HG03342 (cell line): ENCODE results near the gene SPATA18.
"Not testable (repeated sequence)": the region's sequence is repeated elsewhere in the genome, so short reads cannot be mapped to it uniquely, and the experiment has no call there.

Experiments used
- ATAC-seq: cut with Tn5 transposase; IDR thresholded peaks from one replicate; pipeline ENCODE4 v1.9.1; 2021; ENCODE audit warnings: mild to moderate bottlenecking, moderate library complexity; ENCODE audit not compliant: unreplicated experiment

The SPATA18 gene

DNA sequence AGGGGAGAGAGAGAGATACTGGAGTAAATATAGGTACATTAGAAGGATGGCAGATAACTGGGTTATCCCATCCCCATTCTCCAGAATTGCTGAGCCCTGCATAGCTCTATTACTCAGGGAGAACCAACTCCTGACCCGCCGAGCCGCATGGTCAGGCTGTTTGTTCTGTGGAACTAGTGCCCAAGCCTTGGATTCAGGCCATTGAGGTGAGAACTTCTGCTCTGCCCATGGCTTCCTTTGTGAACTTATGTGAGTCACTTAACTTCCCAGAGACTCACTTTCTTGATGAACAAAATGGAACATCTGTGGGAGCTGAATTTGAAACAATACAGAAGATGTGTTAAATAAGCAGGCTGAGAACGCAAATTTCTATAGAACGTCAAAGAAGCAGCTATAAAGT, 54.2 kb downstream of the SPATA18 start:
- ATAC-seq: no peak

DNA sequence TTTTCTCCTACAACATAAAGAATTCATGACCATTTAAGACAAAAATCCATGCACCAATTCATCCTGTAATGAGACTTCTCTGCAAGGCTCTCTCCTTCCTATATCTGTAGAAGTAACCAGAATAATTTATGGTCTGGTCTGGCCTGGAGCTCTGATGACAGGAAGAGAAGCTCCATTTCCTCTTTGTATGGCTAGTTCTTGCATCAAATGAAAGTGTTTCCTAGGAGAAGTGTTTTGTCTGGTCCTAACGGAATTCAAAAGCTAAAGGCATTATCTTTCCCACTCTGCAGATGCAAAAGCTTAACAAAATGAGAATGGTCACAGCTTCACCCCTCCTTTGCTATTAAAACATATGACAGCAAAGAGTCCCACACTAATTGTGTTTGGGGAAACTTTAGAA, 55.1 kb downstream of the SPATA18 start:
- ATAC-seq: no peak

DNA sequence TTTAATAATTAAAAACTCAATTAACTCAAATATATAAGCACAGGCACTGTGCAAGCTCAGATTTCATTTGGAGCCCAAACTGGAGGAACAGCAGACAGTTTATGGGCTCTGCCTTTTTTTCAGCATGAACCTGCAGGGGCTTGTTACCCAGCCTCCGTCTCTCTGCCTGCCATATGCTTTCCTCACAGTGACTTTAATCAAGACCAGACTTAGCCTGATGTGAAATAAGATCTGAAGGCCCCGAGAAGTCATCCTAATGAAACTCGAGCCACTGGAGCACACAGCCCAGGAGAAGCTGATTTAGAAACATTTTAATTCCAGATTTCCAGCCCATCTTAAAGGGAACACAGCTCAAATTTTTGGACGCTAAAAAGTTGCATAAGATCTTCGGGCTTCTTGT, 55.6 kb downstream of the SPATA18 start:
- ATAC-seq: no peak

DNA sequence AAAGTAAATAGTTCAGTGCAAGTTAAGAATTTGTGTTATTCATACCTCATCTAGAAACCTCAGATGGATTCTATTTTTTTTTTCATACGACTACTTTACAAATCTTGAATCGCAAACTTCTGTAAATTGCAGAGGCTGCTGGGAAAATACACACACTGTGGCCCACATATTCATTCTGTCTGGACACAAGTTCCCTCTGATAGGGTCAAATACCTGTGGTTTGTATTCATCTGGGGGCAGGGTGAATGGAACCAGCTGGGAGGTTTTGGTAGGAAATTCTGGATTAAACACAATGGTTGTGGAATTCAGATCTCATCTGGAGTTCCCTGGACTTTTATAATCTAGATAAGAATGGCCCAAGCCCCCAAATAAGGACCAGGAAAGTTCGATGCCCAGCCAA, 56.2 kb downstream of the SPATA18 start:
- no peak for ATAC-seq

DNA sequence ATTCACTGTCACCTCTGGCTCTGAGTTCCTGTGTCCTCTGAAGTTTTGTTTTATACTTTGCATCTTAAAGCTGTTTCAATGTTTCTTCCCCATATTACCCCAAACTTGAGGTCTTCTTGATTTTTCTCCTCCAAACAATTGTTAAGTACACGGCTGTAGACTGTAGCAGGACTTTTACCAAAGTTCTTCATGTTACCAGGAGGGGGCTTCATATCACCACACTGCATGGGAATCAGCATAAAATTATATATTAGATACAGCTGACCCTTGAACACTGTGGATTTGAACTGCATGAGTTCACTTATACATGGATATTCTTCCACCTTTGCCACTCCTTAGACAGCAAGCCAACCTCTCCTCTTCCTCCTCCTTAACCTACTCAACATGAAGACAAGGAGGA, 56.6 kb downstream of the SPATA18 start:
- ATAC-seq: no peak

DNA sequence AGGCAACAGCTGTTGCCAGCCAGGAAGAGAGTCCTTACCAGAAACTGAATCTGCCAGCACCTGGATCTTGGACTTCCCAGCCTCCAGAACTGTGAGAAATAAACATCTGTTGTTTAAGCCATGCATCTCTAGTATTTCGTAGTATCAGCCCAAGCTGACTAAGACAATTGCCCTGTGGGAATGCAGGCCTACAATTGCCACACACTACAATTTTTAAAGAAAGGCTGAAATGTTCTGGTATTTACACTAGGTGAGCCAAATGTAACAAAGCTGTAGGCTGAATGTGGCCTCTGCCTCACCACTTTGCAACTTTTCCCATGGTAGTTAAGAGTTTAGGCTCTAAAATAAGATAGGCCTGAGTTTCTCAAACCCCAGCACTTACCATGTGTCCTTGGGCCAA, 59.1 kb downstream of the SPATA18 start:
- ATAC-seq: no peak

DNA sequence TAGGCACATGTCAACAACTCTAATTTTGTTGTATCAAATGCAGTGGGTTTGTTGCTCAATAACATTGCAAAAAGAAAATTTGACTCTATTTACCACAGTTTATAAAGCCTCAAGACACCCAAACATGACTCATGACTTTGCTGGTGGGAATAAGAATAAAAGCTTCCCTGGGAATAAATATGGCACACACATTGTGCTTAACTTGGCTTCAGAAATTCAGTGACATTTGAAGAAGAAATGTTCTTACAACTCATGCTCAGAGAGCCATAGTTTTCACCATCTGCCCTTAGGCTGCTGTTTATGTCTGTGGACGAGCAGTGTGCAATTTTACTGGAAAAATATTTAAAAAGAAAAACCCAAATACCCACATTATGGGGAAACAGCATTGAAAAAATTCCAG, 60.9 kb downstream of the SPATA18 start:
- no peak for ATAC-seq

DNA sequence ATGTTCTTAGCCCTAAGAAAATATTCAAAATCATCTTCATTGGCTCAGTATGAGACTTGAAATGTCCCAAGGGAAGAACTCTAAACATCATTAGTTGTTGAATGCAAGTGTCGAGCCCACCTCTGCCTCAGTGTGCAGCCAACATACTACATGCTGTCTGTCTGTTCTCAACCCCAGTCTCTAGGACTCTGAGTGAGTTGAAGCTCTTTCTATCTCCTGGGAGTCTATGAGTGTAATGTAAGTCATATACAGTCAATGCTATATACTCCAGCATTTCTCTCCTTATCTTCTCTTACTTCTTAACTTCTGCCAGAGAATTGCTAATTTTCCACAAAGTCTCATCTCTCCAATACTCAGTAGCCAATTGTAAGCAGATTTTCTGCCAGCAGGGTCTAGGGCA, 61.3 kb downstream of the SPATA18 start:
- no peak for ATAC-seq

DNA sequence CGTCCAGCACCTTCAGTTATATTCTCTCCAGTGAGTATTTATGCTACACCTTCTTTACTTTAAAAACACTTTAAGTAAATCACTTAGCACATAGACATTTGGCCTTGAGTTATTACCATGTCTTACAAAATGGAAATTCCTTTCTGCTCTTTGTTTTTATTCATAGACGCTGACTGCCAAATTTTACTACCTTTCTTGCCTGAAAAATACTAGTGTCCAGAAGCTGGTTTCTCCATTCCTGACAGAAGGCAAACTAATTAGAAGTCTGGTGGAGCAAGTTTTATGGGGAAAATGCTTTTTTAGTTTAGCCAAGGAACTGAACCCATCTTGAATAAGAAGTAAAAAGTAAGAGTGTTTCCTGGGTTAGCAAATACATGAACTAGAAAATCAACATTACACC, 65.5 kb downstream of the SPATA18 start:
- no peak for ATAC-seq

DNA sequence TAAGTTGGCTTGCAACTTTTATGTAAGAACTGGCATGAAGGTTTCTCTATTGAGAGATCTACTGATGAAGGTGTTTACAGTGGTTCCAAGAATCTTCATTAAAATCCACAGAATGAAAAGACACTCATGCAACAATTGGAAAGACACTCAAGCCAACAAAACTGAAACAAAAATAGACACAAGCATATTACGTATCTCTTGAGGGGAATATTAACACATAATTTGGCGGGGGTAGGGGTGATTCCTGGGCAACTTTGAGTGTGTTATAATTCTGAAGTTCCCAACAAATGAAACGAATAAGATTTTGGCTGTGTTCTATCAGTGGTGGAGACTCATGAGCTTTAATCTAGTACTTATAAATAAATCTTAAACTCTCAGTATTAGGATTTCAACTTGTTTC, 75.1 kb downstream of the SPATA18 start:
- no peak for ATAC-seq

DNA sequence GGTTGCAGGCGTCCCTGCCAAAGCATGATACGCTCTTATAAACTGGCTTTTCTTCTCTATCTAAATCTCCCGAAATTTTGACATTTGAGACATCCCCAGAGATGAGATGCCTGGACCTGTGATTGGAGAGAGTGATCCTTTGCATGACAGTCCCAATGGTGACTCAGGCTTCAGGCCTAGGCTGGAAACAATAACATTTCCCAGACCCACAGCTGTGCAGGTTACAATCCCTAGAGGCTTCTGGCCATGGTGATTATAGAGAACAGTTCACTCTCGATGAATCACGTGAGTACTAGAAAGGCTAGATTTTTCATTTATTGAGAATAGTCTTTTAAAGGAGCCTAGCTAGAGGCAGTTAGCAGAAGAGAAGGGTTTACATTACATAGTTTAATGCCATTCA, 75.9 kb downstream of the SPATA18 start:
- no peak for ATAC-seq

DNA sequence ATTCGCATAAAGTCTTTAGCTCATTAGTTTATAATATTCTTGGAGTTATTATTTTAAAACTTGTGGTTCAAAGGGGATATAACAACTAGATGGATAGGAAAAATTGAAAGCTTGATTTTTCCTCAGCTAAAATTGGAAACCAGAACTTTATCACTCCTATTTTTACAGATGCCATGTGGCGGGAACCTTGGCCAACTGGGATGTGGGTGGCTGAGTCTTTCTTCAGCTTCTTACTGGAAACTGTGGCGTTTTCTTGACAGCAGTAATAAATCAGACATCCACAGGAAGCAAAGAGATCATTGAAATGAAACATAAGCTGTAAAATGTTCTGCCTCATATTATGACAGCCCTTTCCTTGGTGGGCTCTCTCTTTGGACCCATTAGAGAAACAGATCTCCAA, 84.1 kb downstream of the SPATA18 start:
- no peak for ATAC-seq

DNA sequence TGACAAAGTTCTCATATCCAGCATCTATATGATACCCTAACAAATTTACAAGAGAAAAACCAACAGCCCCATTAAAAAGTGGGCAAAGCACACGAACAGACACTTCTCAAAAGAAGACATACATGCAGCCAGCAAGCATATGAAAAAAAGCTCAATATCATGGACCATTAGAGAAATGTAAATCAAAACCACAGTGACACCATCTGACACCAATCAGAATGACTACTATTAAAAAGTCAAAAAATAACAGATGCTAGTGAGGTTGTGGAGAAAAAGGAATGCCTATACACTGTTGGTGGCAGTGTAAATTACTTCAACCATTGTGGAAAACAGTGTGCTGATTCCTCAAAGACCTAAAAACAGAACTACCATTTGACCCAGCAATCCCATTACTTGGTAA, 86.0 kb downstream of the SPATA18 start:
- ATAC-seq: not testable (repeated sequence)

DNA sequence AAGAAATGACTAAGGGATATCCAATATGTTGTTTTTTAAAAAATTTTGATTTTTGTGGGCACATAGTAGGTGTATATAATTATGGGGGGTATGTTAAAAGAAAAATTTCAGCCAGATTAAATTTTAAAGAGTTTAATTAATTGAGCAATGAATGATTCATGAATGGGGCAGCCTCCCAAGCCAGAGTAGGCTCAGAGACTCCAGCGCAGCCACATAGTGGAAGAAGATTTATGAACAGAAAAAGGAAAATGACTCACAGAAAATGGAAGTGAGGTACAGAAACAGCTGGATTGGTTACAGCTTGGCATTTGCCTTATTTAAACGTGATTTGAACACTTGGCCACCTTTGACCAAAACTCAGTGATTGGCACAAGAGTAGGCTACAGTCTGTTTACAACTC, 91.7 kb downstream of the SPATA18 start:
- no peak for ATAC-seq

DNA sequence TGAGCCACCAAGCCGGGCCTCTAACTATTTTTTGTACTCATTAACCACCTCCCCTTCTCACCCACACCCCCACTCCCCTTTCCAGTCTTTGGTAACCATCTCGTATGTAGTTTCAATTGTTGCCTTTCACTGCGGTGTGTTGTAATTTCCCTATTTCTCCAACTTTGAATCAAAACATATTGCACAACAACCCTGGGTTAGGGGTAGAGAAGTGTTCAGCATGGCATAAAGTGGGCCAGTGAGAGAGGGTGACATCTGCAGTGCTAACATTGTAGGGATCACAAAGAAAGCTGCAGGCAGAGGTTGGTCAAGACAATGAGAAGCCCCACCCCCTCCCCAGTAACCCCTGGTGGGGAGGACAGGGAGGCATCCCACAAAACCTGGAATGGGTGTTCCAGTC, 92.7 kb downstream of the SPATA18 start:
- ATAC-seq: no peak

DNA sequence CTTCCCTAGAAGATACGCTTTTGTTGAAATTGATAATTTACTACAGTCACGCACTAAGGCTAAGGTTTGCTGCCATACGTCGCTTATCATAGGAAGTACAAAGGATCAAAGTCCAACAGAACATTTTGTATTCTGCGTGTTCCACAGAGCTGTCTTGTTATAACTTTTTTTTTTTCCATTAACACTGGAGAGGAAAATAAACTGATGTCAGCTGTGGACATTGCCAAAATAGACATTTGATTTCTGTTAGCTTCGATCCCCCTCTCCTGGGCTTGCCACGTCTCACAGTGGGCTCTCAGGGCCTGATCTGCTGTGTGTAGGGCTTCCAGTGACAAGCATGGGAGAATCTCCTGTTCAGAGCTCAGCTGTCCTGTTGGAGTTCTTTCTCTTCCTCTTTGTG, 93.3 kb downstream of the SPATA18 start:
- no peak for ATAC-seq
